Measurements from ENCODE around the gene TLCD5. TPM values are rescaled to one million over a fixed set of nuclear protein-coding genes. Genes with fewer than 3 reads are reported as not detected.

The TLCD5 gene
- total RNA-seq, 2 experiments from 2014 or later: 0.36 to 0.83 TPM

- no peaks in the 10 kb centered on the region for H3K9me3 Mint-ChIP-seq
- no peak overlapping the region for H3K4me3 Mint-ChIP-seq
- H3K27ac Mint-ChIP-seq: no peak overlapping the region
- H3K27me3 Mint-ChIP-seq: peaks cover 39% of the 10 kb centered on the region
- no peaks in the 10 kb centered on the region for H3K36me3 Mint-ChIP-seq (ENCODE audit: low read depth)
- ChIA-PET POLR2A (no interaction called here), CTCF (interaction anchor here (0.7 to 2.3 kb wide), 2 partner anchors 8 to 12 kb away, joined by 7 read pairs; no protein-coding TSS in a partner anchor)
- intact Hi-C loops (cut with micrococcal nuclease): no loop called here
- no peak for ATAC-seq
- DNase-seq: no peak
- TF ChIP-seq CTCF (IDR thresholded peaks at IDR 0.05): no peak
- no peaks in the 10 kb centered on the region for H3K4me1 Mint-ChIP-seq (ENCODE audit: low read depth)
These were observed 34.1 kb upstream of the TLCD5 start for GRCh38 chr11:120290956-120291355.

- Mint-ChIP-seq H3K9me3 (no peaks in the 10 kb centered on the region), H3K27me3 (peaks cover 35% of the 10 kb centered on the region), H3K4me3 (no peak overlapping the region), H3K4me1 (ENCODE audit: low read depth) (no peaks in the 10 kb centered on the region), H3K36me3 (ENCODE audit: low read depth) (no peaks in the 10 kb centered on the region), H3K27ac (no peak overlapping the region)
- ATAC-seq (no peak), DNase-seq (no peak)
- TF ChIP-seq CTCF (IDR thresholded peaks at IDR 0.05): no peak
- POLR2A ChIA-PET: no interaction called here
- intact Hi-C loops (cut with micrococcal nuclease): no loop called here
- CTCF ChIA-PET: interaction anchor here (1.5 to 14.6 kb wide), 2 partner anchors 10 to 61 kb away, joined by 8 to 437 read pairs; partner anchors contain the start of gene POU2F3
These were observed 31.9 kb upstream of the TLCD5 start for GRCh38 chr11:120293038-120293800.

- ATAC-seq: no peak
- Mint-ChIP-seq H3K27ac (no peak overlapping the region), H3K27me3 (peaks cover 36% of the 10 kb centered on the region), H3K4me1 (ENCODE audit: low read depth) (no peaks in the 10 kb centered on the region), H3K36me3 (ENCODE audit: low read depth) (no peaks in the 10 kb centered on the region), H3K4me3 (no peak overlapping the region), H3K9me3 (no peaks in the 10 kb centered on the region)
- TF ChIP-seq CTCF (IDR thresholded peaks at IDR 0.05): no peak
- ChIA-PET CTCF (interaction anchor here (1.5 to 14.6 kb wide), 2 partner anchors 9 to 62 kb away, joined by 8 to 437 read pairs; partner anchors contain the start of gene POU2F3), POLR2A (no interaction called here)
- DNase-seq: no peak
- intact Hi-C loops (cut with micrococcal nuclease): no loop called here
These were observed 31.0 kb upstream of the TLCD5 start for GRCh38 chr11:120294096-120294495.

- ChIA-PET POLR2A (no interaction called here), CTCF (interaction anchor here (1.5 to 14.6 kb wide), 2 partner anchors 8 to 63 kb away, joined by 8 to 437 read pairs; partner anchors contain the start of gene POU2F3)
- DNase-seq (no peak), ATAC-seq (no peak)
- H3K4me3 Mint-ChIP-seq: no peak overlapping the region
- H3K27ac Mint-ChIP-seq: no peak overlapping the region
- no peaks in the 10 kb centered on the region for H3K9me3 Mint-ChIP-seq
- H3K36me3 Mint-ChIP-seq (ENCODE audit: low read depth): no peaks in the 10 kb centered on the region
- H3K4me1 Mint-ChIP-seq (ENCODE audit: low read depth): no peaks in the 10 kb centered on the region
- peaks cover 33% of the 10 kb centered on the region for H3K27me3 Mint-ChIP-seq
- no peak for TF ChIP-seq CTCF (IDR thresholded peaks at IDR 0.05)
- intact Hi-C loops (cut with micrococcal nuclease): no loop called here
These were observed 30.0 kb upstream of the TLCD5 start for GRCh38 chr11:120295099-120295498.

GRCh38 chr11:120296554-120296953 lies 28.5 kb upstream of the TLCD5 start:
- Mint-ChIP-seq H3K36me3 (ENCODE audit: low read depth) (no peaks in the 10 kb centered on the region), H3K9me3 (no peaks in the 10 kb centered on the region), H3K27me3 (peaks cover 29% of the 10 kb centered on the region), H3K4me1 (ENCODE audit: low read depth) (no peaks in the 10 kb centered on the region), H3K27ac (no peak overlapping the region), H3K4me3 (no peak overlapping the region)
- ATAC-seq: no peak
- ChIA-PET CTCF (interaction anchor here (14.6 kb wide), 1 partner anchor 64 kb away, joined by 437 read pairs; the partner anchor contains the start of gene POU2F3), POLR2A (no interaction called here)
- no peak for DNase-seq
- no peak for TF ChIP-seq CTCF (IDR thresholded peaks at IDR 0.05)
- intact Hi-C loops (cut with micrococcal nuclease): no loop called here

Data from activated CD8-positive, alpha-beta T cell treated with anti-CD3 and anti-CD28 coated beads for 36 hours (primary cell).